Forelimb muscle (tissue), 1 donor: ENCODE results near the gene BRSK1. TPM values are rescaled to one million over a fixed set of nuclear protein-coding genes. Genes with fewer than 3 reads are reported as not detected.

Experiments
- DNase-seq: peaks from one replicate; pipeline ENCODE4 v3.0.0-alpha.2; 2013; ENCODE audit warnings: low read depth
- polyA plus RNA-seq: library from polyadenylated mRNA; unstranded; fragments of 120-200 nt; gene quantifications from one replicate; pipeline ENCODE4 v1.2.1, GENCODE V29; 2013; ENCODE audit not compliant: insufficient read length

BRSK1 gene
- polyA plus RNA-seq, 1 donor, result 7.4 TPM

DNA sequence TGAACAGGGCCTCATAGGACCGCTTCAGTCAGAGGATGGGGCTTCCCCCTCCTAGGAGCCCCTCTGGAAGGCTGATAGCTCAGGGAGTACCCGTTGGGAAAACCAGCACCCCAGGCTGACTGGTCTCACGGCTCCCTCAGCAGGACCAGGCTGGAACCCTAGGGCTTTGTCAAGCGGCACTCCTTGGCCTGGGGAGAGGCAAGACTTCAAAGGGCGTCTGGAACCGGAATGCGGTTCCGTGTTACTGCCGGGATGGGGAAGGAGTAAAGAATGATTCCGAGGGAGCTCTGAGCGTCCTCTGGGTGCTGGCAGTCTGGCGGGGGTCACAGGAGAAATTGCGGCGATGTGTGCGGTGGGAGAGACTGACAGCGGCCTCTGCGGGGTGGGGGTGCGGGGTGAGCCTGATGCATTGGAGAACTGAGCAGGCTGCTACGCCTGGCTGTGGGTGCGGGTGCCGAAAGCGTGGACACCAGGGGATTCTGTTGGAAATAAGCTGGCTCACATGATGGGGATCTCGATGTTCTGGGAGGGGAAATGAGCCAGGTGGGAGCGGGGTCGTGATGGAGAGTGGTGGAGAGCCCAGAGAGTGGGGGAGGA, 68.8 kb downstream of the BRSK1 start:
- DNase-seq, result no peak

DNA sequence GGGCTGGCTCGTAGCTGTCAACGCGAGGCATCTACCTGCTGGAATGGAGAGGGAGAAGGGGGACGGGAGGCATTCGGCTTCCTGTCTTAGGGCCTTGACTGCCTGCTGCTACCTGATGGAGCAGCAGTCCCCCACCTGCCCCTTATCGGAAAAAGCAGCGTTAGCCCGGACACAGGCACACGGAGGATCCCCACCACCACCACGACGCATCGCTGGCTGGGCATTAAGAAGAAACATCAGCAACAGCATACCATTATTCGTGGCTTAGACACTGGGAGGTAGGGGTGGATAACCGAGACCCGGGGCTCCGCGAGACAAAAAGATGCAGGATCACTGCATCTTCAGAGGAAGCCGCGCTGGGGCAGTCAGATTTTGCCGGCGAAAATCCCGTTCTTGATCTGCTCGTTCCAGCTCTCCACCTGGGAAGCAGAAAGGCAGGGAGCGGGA, 69.6 kb downstream of the BRSK1 start:
- DNase-seq, result no peak

DNA sequence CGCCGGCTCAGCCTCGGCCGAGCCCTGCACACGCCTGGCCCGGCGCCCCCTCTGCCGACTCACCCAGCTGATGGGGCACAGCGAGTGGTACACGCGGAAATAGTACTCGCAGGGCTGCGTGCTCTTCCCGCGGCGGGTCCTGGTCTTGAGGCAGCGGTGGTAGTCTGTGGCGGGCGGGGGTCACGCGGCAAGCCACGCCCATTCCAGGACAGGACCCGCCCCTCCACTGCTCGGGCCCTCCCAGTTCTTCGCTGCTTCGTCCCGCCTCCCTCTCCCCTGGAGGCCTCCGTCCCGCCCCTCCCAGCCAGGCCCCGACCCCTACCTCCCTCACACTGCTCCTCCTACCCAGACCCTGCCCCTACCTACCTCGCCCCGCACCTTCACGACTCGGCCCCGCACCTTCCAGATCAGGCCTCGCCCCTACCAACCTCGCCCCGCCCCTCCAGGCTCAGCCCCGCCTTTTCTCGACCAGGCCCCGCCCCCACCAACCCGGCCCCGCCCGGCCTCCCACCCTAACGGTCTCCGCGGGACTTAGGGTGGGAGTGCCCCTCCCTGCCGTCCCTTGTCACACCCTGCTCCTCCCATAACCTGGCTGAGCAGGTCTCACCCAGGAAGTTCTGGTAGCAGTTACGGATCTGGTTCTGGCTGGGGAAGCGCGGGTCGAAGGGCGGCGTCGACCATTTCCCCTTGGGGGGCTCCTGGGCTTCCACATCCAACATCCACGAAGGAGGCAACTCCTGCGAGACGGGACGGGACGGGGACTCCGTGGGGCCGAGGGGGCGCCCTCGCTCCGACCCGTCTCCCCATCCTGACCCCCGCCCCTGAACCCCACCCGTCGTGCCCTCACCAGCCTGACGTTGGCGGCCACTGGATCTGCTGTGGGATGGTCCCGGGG, 70.3 kb downstream of the BRSK1 start:
- no peak for DNase-seq

DNA sequence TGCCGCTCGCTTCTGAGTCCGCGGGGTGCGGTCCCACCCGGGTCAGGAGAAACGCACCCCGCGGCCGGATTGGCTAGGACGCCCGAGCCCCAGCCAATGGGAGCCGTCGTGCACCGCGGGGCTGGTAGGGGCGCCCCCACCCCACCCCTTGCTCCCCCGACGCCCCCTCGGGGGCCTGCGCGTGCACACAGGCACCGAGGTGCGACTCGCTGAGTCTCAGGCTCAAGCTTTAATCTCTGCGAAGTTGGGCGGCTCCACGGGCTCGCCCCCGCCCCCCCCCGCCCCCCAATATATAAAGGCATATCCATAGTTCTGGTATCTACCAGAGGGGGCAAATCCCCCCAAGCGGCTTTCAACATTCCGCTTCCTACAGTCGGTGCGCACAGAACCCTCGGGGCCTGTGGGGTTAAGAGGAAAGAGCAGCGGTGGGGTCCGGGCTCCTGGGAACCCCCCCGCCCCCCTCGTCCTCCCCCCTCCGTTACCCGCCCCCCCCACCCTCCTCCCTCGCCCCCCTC, 71.0 kb downstream of the BRSK1 start, which contains the start of gene COX6B2:
Gene COX6B2, minus strand, starts transcription at position 22 of the 515 bp plus-strand sequence. CDS start 198 bp downstream, outside the sequence.
- DNase-seq, result no peak

DNA sequence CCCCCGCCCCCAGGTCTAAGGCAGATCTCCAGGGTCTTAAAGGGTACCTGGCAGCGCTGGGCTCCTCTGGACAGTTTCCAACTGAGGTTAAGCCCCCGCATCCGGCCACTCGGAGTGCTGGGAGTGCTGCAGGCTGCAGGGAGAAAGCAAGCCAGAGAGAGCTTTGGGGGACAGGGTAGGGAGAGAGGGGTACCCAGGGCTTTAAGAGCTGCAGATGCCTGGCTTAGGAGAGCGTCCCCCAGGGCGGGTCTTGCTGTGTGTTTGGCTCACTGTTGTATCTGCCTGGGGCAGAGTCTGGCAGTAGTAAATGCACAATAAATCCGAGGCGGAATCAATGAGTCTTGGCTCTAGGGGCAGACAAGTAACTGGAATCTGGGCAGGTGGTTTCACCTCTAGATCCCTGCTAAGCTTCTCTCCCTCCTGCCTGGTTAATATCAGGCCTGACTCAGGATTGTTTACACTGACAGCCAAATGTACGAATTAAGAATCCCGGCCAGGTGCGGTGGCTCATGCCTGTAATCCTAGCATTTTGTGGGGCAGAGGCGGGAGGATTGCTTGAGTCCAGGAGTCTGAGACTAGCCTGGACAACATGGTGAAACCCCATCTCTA, 71.5 kb downstream of the BRSK1 start:
- DNase-seq, result no peak

DNA sequence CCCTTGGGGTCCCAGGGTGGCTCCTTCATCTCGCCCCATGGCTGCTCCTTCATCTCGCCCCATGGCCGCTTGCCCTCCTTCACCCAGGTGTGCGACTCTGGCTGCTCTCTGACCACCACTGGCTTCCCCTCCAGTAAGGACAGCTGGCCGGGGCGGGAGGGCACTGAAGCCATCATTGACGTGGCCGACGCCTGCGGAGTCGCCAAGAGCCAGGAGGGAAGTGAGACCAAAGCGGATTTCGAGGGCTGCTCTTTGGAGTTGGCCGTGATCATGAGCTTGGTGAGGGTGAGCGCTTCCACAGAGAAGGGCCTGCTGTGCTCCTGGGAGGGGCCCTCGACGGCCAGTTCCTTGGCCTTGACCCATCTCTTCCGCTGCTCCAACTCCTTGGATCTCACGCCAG, 74.7 kb downstream of the BRSK1 start:
- no peak for DNase-seq

DNA sequence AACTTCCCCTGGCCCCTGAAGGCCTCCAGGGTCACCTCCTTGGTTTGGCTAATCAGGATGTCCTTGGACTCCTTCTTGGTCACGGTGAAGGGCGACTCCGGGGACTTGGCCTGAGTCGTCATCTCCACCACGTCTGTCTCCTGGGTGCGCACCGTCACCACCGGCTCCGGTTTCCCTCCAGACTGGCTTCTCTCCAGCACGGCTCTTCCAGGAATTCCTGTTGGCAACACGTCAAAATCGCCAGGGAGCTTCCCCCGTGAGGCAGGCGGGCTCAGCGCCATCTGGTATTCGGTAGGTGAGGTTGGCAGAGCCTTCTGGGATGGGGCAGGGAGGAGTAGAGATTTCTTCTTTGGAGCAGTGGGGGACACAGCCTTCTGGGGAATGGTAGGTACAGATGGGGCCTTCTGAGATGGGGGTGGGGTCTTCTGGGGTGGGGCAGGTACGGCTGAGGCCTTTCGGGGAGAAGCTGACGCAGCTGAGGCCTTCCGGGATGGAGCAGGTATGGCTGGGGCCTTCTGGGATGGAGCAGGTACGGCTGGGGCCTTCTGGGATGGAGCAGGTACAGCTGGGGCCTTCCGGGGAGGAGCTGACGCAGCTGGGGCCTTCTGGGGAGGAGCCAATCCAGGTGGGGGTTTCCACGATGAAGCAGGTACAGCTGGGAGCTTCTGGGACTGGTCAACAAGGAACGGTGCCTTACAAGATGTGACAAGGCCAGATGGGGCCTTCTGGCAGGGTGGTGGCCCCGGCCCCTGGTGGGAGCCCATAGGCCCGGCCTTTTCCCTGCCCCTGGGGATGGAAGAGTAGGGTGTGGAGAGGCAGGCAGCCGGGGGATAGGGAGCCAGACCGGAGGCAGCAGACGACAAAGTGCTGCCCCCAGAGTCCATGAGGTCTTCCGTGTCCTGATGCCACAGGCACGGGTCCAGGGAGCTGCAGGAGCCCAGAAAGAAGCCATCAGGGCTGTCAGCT, 75.4 kb downstream of the BRSK1 start:
- no peak for DNase-seq

DNA sequence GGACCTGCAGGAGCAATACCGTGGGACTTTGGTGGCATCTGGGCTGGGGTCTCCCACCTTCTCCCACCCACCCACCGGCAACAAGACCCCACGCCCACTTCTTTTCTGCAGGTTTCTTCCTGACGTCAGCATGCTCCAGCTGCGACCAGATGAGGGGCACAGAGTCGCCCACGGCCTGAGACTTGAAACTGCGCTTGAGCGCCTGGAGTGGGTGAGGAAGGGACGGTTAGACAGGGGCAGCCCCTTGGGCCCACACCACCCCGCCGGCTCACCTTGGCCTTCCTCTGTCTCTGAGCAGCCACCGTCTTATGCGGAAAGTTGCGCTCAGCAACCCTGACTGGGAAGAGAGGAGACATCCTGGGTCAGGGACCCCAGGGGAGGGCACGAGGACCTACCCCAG, 77.1 kb downstream of the BRSK1 start:
- no peak for DNase-seq

Other genes starting within 250 kb of the BRSK1 start
- gene GP6, start 245.7 kb upstream of the BRSK1 start, polyA plus RNA-seq, result 0.14 TPM
- gene RDH13, start 220.8 kb upstream of the BRSK1 start, polyA plus RNA-seq, result 14.6 TPM
- 3.4 TPM for gene EPS8L1, start 208.1 kb upstream of the BRSK1 start, polyA plus RNA-seq
- 78.0 TPM for gene PPP1R12C, start 166.4 kb upstream of the BRSK1 start, polyA plus RNA-seq
- 742 TPM for gene TNNT1, start 134.8 kb upstream of the BRSK1 start, polyA plus RNA-seq
- 3.2 TPM for gene TNNI3, start 126.3 kb upstream of the BRSK1 start, polyA plus RNA-seq
- 0.92 TPM for gene DNAAF3, start 117.4 kb upstream of the BRSK1 start, polyA plus RNA-seq
- not detected for gene SYT5, start 103.7 kb upstream of the BRSK1 start, polyA plus RNA-seq
- 0.11 TPM for gene PTPRH, start 74.5 kb upstream of the BRSK1 start, polyA plus RNA-seq
- gene TMEM86B, start 55.2 kb upstream of the BRSK1 start, polyA plus RNA-seq, result 2.8 TPM
- 26.7 TPM for gene PPP6R1, start 25.0 kb upstream of the BRSK1 start, polyA plus RNA-seq
- gene HSPBP1, start 3.9 kb upstream of the BRSK1 start, polyA plus RNA-seq, result 25.6 TPM
- 1.00 TPM for gene TMEM150B, start 41.3 kb downstream of the BRSK1 start, polyA plus RNA-seq
- gene KMT5C, start 55.9 kb downstream of the BRSK1 start, polyA plus RNA-seq, result 27.5 TPM
- gene COX6B2, start 70.7 kb downstream of the BRSK1 start, polyA plus RNA-seq, result 0.15 TPM
- gene GARIN5B, start 79.3 kb downstream of the BRSK1 start, polyA plus RNA-seq, result not detected
- gene IL11, start 86.5 kb downstream of the BRSK1 start, polyA plus RNA-seq, result 0.40 TPM
- gene TMEM190, start 92.8 kb downstream of the BRSK1 start, polyA plus RNA-seq, result not detected
- gene TMEM238, start 100.3 kb downstream of the BRSK1 start, polyA plus RNA-seq, result 0.23 TPM
- gene RPL28, start 101.9 kb downstream of the BRSK1 start, polyA plus RNA-seq, result 1,731 TPM
- 41.0 TPM for gene UBE2S, start 123.8 kb downstream of the BRSK1 start, polyA plus RNA-seq
- gene SHISA7, start 159.3 kb downstream of the BRSK1 start, polyA plus RNA-seq, result 0.14 TPM
- gene ISOC2, start 177.6 kb downstream of the BRSK1 start, polyA plus RNA-seq, result 36.2 TPM
- gene C19orf85, start 180.8 kb downstream of the BRSK1 start, polyA plus RNA-seq, result not detected
- gene ZNF628, start 192.6 kb downstream of the BRSK1 start, polyA plus RNA-seq, result 4.1 TPM
- 27.0 TPM for gene NAT14, start 201.2 kb downstream of the BRSK1 start, polyA plus RNA-seq
- gene SSC5D, start 204.4 kb downstream of the BRSK1 start, polyA plus RNA-seq, result 17.3 TPM